Measurements from ENCODE around the gene PCMT1.

- TF ChIP-seq CTCF (IDR thresholded peaks at IDR 0.05) (no peak), EZH2 (IDR thresholded peaks at IDR 0.05; ENCODE audit: borderline replicate concordance, insufficient read depth, low read depth, low read length, poor library complexity, severe bottlenecking) (no peak)
Measured at GRCh38 chr6:149843051-149843633, 93.6 kb downstream of the PCMT1 start.
